T-helper 9 cell (primary cell): Measurements from ENCODE around the gene FNDC3B.
"Not testable (repeated sequence)": the region's sequence is repeated elsewhere in the genome, so short reads cannot be mapped to it uniquely, and the experiment has no call there.

Source experiments
- DNase-seq: peaks from one replicate; pipeline ENCODE4 v3.0.0-alpha.2; 2020

Gene FNDC3B

DNA sequence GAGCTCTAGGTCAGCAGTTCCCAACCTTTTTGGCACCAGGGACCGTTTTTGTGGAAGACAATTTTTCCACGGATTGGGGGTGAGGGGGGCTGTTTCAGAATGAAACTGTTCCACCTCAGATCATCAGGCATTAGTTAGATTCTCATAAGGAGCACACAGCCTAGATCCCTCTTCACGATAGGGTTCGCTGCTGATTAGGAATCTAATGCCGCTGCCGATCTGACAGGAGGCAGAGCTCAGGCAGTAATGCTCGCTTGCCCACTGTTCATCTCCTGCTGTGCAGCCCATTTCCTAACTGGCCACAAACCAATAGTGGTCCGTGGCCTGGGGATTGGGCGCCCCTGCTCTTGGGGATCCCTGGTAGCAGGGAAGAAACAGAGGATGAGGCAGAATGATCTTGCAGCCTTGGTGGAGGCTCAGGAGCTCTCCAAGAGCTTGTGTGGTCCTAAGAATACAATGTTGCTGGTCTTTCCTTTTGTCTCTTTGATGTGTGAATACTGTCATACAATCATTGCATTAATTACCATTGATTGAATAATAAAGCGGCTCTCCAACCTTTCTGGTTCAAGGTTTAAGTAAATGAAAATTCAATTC lies 183.2 kb downstream of the FNDC3B start:
- DNase-seq, result no peak

DNA sequence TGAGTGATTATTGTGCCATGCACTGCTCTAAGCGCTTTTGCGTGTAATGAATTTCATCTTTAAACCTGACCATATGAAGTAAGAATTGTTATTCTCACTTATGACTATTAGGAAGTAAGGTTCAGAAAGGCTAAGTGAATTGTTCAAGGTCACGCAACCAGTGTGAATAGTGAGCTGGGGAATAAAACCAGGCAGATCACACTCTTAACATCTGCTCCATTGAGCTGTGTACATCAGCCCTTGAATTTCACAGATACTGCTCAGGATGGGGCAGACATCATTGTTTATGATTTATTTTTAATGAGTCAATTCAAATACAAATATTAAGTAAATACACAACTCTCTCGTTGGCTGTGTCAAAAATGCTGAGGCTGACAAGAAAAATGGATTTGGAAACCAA lies 184.5 kb downstream of the FNDC3B start:
- DNase-seq, result no peak

DNA sequence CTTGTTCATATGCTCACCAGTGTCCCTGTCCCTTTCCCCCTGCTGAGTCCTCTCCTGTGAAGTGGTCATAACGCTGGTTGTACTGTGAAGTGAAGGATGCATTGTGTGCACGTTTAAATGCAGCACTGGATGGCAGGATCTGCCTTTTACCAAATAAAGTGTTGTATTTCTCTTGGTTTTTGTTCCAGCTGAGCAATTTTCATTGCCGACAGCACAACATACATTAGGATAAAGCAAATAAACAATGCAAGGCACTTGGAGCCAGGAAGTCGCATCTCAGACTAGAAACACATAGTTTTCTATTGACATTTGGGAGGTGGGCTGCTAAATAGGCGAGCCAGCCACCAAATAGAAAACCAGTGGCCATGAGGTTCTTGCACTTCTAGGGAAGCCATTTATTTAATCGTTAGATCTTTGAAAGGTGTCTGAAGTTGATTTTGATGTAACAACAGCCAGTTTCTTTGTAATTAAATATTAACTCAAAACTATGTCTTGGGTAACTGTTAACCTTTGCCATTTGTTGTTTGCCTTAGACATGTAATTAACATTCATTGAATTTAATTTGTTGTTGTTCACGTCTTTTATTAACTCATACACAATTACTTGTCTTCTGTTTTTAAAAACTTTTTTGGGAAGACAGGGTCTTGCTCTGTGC lies 185.3 kb downstream of the FNDC3B start:
- no peak for DNase-seq

DNA sequence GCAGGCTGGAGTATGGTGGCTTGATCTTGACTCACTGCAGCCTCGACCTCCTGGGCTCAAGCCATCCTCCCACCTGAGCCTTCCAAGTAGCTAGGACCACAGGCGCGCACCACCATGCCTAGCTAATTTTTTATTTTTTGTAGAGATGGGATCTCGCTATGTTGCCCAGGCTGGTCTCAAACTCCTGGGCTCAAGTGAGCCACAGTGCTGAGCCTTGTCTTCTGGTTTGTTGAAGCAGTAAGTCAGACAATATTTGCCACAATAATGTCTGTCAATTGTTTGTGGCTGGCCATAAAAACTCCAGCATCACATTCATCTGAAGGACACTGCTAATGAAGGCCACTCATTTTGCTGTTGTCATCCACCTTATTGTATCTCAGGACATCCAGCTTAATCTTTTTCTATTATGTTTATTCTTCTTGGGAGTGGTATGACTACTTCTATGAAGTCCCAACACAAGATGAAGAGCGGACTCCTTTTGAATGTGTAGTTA lies 185.9 kb downstream of the FNDC3B start:
- DNase-seq, result no peak

DNA sequence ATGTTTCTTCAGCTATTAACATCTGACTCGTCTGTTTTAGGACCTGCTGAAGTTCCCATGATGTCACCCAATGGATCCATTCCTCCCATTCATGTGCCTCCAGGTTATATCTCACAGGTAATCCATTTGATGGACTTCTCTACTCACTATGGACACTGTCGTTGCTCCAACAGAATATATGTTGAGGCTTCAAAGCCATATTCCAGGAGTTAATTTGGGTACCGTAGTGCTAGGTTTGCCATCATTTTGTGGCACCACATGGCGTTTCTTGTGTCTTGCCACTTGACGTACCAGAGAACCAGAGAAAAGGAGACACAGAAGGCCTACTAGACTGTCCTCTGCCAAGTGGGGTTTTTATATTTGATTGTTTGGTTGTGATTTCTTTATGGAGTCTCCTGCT lies 187.5 kb downstream of the FNDC3B start:
- DNase-seq, result no peak

DNA sequence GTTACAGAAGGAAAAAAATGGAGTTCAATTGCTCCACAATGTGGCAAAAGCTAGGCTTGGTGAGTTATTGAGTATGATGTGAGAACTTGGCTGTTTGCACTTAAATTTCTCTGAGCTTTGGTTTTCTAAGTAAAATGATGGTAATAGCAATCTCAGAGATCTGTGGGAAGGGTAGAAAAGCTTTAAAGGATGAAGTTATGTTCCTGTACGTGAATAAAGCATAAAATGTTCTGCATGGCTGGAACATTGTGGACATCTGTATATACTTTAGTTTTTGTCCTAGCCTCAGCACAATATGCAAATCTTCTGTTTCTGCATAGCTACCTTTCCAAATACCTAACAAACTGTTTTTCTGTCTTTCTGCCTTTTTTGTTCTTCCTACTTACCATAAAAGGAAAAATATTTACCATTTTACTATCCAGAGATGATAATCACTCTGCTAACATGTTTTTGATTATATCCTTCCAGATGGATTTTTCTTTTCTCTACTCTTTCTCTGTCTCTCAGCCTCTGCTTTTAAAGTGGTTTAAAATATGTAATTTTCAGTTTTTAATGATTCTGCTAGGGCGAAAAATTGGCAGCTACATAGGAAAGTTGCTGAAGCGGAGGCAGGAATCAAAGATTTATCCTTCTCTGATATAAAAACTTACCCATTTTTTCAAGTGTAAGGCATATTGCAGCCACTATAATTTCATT lies 188.1 kb downstream of the FNDC3B start:
- DNase-seq, result no peak

- no peak for DNase-seq
Measured at GRCh38 chr3:172228036-172228415, 188.6 kb downstream of the FNDC3B start.

GRCh38 chr3:172229462-172229861 lies 190.1 kb downstream of the FNDC3B start:
- no peak for DNase-seq

DNA sequence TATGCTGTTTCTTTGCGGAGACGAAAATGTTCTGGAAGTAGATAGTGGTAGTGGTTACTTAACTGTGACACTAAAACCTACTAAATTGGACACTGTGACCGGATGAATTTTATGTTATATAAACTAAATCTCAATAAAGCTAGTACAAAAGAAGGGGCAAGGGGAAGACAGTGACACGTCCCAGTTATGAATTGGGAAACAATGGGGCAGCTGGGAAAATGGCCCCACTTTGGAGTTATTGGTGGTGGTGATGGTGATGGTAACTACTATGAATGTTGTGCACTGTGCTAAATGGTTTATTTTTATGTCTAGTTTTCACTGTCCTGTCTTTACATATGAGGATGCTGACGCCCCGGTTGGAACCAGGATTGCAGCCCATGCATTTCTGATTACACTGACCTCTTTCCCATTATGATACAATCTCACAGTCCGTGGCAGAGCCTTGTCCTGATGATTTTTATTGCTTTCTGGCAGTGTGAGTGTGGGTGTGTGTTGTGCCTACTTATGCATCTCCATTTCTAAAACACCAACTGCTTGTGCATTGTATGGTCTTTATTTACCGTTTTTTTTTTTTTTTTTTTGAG lies 192.0 kb downstream of the FNDC3B start:
- DNase-seq, result no peak

DNA sequence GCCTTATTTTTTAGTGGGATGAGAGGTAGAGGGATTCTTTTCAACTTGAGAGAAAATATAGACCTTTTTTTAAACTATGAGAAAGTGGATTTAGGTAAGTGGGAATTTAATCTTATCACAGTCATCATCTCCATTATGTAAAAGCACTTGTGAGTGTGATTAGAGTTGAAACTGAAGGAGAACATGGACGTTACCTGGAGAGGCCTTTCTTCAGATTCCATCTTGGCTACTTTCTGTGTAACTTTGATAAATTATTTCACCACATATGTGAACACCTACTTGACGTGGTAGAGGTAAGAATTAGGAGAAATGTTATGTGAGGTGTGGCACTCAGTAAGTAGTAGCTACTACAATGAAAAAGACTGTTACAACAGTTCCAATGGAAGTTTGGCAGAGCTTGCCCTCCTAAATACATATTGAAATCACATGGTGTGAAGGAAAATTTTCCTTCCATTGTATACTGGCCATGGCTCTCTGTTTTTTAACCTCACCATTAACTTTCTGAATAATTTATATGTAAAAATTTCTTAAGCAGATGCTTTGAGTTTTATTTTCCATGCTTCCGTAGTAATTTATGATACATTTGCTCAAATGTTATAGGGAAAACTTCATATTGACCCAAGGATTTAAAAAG lies 193.3 kb downstream of the FNDC3B start:
- no peak for DNase-seq

GRCh38 chr3:172233474-172234277 lies 194.3 kb downstream of the FNDC3B start:
- no peak for DNase-seq

- no peak for DNase-seq
Measured at GRCh38 chr3:172235698-172236097, 196.3 kb downstream of the FNDC3B start.

DNA sequence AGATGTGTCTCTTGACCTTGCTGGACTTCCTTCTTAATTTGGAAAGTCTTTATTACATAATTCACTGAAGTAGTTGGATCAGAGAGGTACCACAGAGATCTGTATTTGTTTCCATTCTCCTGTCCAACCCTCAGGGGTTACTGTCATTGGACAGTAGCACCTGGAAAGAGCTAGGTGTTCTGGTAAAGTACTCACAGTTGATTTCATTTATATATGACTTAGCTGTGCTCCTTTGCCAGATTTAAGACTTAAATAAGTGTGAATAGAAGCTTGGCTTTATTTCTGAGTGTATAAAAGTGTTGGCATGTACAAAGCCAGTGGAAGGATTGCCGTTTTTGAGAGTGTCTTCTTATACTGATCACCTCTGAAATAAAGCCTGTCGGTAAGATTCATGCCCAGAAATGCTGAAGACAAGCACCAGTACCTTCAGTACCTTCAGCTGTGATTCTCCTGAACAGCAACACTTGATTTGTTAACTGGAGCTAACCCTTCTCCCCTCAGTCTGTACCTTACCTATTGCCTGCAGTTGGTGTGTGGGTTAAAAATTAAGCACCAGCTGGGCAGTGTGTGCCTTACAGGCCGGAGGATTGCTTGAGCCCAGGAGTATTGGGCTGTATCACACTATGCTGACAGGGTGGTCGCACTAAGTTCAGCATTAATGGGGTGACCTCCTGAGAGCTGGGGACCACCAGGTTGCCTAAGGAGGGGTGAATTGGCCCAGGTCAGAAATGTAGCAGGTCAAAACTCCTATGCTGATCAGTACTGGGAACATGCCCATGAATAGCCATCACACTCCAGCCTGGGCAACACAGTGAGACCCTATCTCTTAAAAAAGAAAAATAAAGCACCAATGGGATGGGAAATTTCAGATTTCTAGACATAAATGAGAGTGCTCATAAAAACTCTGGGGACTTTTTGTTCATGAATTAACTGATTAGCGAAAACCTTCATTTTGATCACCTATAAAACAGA lies 197.7 kb downstream of the FNDC3B start:
- DNase-seq, result no peak

- no peak for DNase-seq
Measured at GRCh38 chr3:172238188-172238587, 198.8 kb downstream of the FNDC3B start.

DNA sequence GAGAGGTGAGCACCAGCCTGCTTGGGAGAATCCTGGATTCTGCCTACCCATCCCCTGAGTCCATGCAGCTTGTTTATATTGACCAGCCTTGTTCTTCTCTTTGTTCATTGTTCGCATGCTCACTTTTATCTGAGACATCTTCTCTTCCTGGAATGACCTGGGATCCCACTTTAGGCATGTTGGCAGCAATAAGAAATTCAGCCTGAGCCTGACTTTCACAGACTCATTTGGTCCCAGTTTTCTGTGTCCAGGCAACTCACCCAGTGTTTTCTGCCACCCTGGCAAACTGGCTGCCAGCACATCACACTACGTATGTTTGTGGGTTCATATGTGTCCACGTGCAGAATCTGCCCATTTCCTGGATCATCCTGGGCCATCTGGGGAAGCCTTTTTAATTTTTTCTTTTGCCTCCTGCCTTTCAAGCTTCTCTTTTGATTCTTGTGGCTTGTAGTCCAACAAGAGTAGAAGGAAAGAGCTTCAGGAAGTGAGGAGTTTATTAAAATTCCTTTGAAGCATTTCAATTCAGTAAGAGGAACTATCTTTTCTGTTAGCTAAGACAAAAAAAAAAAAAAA lies 199.9 kb downstream of the FNDC3B start:
- DNase-seq, result no peak

GRCh38 chr3:172241405-172241804 lies 202.0 kb downstream of the FNDC3B start:
- no peak for DNase-seq

DNA sequence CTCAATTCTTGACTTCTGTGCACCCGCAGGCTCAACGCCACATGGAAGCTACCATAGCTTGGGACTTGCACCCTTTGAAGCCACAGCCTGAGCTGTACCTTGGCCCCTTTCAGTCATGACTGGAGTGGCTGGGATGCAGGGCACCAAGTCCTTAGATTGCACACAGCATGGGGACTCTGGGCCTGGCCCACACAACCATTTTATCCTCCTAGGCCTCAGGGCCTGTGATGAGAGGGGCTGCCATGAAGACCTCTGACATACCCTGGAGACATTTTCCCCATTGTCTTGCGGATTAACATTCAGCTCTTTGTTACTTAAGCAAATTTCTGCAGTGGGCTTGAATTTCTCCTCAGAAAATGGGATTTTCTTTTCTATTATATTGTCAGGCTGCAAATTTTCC lies 203.1 kb downstream of the FNDC3B start:
- DNase-seq, result not testable (repeated sequence)

GRCh38 chr3:172243376-172243775 lies 204.0 kb downstream of the FNDC3B start:
- not testable (repeated sequence) for DNase-seq

DNA sequence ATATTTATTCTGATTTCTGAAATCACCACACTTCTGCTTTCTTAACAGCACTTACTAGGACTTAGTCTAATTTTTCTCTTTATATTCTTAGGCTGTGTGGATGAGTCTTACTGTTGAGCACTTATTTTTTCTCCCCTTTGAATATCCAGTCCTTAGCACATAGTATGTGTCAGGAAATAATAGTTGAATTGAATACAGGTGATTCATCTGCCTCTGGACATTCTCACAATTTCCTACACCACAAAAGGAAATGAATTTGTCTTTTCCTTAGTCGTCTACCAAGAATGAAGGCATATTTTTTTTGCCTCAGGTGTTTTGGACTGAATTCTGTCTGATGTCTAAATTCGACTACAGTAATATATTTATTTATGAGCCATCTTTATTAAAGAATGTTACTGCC lies 204.6 kb downstream of the FNDC3B start:
- no peak for DNase-seq

GRCh38 chr3:172245241-172245640 lies 205.9 kb downstream of the FNDC3B start:
- no peak for DNase-seq
